Measurements from ENCODE around the gene HSPBP1.

DNA sequence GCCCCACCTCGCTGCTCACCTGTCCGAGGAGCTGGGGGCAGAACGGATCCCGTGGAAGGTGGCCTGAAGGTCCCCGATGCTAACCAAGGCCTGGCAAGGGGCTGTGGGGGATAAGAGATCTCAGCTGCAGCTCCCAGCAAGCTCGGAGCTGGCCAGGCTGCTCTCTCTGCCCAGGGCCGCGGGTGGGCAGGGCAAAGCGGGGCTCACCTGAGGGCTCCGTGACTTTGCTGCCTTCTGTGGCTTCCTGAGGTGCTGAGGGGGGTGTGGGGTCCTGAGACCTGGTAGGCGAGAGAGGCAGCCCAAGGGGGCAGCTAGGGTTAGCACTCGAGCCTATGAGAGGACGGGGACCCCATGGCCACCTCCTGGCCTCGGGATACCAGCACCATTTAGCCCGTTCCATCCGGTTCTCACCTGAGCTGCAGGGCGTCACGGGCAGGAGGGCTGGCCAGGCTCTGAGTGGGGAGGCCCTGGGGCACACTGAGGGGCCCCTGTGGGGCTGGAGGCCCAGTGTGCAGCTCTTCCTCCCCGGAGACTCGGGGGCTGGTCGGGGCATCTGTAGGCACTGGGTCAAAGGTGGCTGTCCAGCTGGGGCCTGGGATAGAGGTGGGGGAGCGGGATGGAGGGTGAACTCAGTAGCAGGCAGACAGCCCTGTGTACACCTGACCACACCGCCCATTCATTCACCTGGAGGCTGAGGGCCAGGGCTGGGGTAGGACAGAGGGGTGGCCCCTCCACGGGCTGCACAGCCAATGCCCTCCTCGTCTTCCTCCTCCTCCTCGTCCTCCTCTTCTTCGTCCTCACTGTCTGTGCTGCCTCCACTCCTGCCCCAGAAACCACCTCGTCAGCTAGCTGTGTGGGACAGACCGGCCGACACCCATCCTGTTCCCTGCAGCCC is 48.3 kb downstream of the HSPBP1 start:
- TF ChIP-seq POLR2A (IDR thresholded peaks at IDR 0.05), result no peak
- TF ChIP-seq, protein P1, sequence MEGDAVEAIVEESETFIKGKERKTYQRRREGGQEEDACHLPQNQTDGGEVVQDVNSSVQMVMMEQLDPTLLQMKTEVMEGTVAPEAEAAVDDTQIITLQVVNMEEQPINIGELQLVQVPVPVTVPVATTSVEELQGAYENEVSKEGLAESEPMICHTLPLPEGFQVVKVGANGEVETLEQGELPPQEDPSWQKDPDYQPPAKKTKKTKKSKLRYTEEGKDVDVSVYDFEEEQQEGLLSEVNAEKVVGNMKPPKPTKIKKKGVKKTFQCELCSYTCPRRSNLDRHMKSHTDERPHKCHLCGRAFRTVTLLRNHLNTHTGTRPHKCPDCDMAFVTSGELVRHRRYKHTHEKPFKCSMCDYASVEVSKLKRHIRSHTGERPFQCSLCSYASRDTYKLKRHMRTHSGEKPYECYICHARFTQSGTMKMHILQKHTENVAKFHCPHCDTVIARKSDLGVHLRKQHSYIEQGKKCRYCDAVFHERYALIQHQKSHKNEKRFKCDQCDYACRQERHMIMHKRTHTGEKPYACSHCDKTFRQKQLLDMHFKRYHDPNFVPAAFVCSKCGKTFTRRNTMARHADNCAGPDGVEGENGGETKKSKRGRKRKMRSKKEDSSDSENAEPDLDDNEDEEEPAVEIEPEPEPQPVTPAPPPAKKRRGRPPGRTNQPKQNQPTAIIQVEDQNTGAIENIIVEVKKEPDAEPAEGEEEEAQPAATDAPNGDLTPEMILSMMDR (IDR thresholded peaks at IDR 0.05), result no peak
